ENCODE data around the gene PHKB.

The PHKB gene

GRCh38 chr16:47727131-47727530 is 266.0 kb downstream of the PHKB start:
- peaks cover 2% of the 10 kb centered on the region for H3K4me1 ChIP-seq (ENCODE audit: control insufficient read depth, insufficient read depth, low read length, poor library complexity, severe bottlenecking)
- no peak overlapping the region for H3K27ac ChIP-seq (ENCODE audit: low read depth, low read length, severe bottlenecking)
- WGBS, 2 experiments (ENCODE audit: insufficient coverage in 2 of 2), result 85 to 100% methylated on average over 3 of the region's 6 CpGs
- H3K36me3 ChIP-seq (ENCODE audit: control insufficient read depth, insufficient read depth, low read length), result no peaks in the 10 kb centered on the region
- no peak overlapping the region for H3K4me3 ChIP-seq (ENCODE audit: extremely low read depth, insufficient read depth, low read length, poor library complexity, severe bottlenecking)
- H3K9me3 ChIP-seq (ENCODE audit: control insufficient read depth, low read length), result no peaks in the 10 kb centered on the region

- H3K4me1 ChIP-seq (ENCODE audit: control insufficient read depth, insufficient read depth, low read length, poor library complexity, severe bottlenecking), result peaks cover 13% of the 10 kb centered on the region
- H3K9me3 ChIP-seq (ENCODE audit: control insufficient read depth, low read length), result no peaks in the 10 kb centered on the region
- H3K4me3 ChIP-seq (ENCODE audit: extremely low read depth, insufficient read depth, low read length, poor library complexity, severe bottlenecking), result no peak overlapping the region
- 85 to 93% methylated on average over 3 of the region's 3 CpGs for WGBS, 2 experiments (ENCODE audit: insufficient coverage in 2 of 2)
- H3K27ac ChIP-seq (ENCODE audit: low read depth, low read length, severe bottlenecking), result no peak overlapping the region
- H3K36me3 ChIP-seq (ENCODE audit: control insufficient read depth, insufficient read depth, low read length), result no peaks in the 10 kb centered on the region
These were observed 267.1 kb downstream of the PHKB start for GRCh38 chr16:47728205-47728604.

- no peaks in the 10 kb centered on the region for H3K36me3 ChIP-seq (ENCODE audit: control insufficient read depth, insufficient read depth, low read length)
- no peak overlapping the region for H3K27ac ChIP-seq (ENCODE audit: low read depth, low read length, severe bottlenecking)
- WGBS, 2 experiments (ENCODE audit: insufficient coverage in 2 of 2), result 80 to 100% methylated on average over 1 to 2 of the region's 12 CpGs
- H3K9me3 ChIP-seq (ENCODE audit: control insufficient read depth, low read length), result no peaks in the 10 kb centered on the region
- H3K4me1 ChIP-seq (ENCODE audit: control insufficient read depth, insufficient read depth, low read length, poor library complexity, severe bottlenecking), result peaks cover 20% of the 10 kb centered on the region
- H3K4me3 ChIP-seq (ENCODE audit: extremely low read depth, insufficient read depth, low read length, poor library complexity, severe bottlenecking), result no peak overlapping the region
These were observed 268.6 kb downstream of the PHKB start for GRCh38 chr16:47729701-47730100.

GRCh38 chr16:47731252-47731651 is 270.1 kb downstream of the PHKB start:
- 89 to 100% methylated on average over 1 of the region's 2 CpGs for WGBS, 2 experiments (ENCODE audit: insufficient coverage in 2 of 2)
- no peak overlapping the region for H3K27ac ChIP-seq (ENCODE audit: low read depth, low read length, severe bottlenecking)
- no peaks in the 10 kb centered on the region for H3K36me3 ChIP-seq (ENCODE audit: control insufficient read depth, insufficient read depth, low read length)
- peaks cover 20% of the 10 kb centered on the region for H3K4me1 ChIP-seq (ENCODE audit: control insufficient read depth, insufficient read depth, low read length, poor library complexity, severe bottlenecking)
- no peaks in the 10 kb centered on the region for H3K9me3 ChIP-seq (ENCODE audit: control insufficient read depth, low read length)
- H3K4me3 ChIP-seq (ENCODE audit: extremely low read depth, insufficient read depth, low read length, poor library complexity, severe bottlenecking), result no peak overlapping the region

GRCh38 chr16:47732122-47732521 is 271.0 kb downstream of the PHKB start:
- WGBS, 2 experiments (ENCODE audit: insufficient coverage in 2 of 2), result no CpG with 5 or more reads among the region's 3 CpGs
- no peak overlapping the region for H3K27ac ChIP-seq (ENCODE audit: low read depth, low read length, severe bottlenecking)
- no peaks in the 10 kb centered on the region for H3K9me3 ChIP-seq (ENCODE audit: control insufficient read depth, low read length)
- peaks cover 20% of the 10 kb centered on the region for H3K4me1 ChIP-seq (ENCODE audit: control insufficient read depth, insufficient read depth, low read length, poor library complexity, severe bottlenecking)
- no peaks in the 10 kb centered on the region for H3K36me3 ChIP-seq (ENCODE audit: control insufficient read depth, insufficient read depth, low read length)
- H3K4me3 ChIP-seq (ENCODE audit: extremely low read depth, insufficient read depth, low read length, poor library complexity, severe bottlenecking), result no peak overlapping the region

GRCh38 chr16:47732523-47733111 is 271.5 kb downstream of the PHKB start:
- no peak overlapping the region for H3K4me3 ChIP-seq (ENCODE audit: extremely low read depth, insufficient read depth, low read length, poor library complexity, severe bottlenecking)
- peaks cover 20% of the 10 kb centered on the region for H3K4me1 ChIP-seq (ENCODE audit: control insufficient read depth, insufficient read depth, low read length, poor library complexity, severe bottlenecking)
- no peaks in the 10 kb centered on the region for H3K36me3 ChIP-seq (ENCODE audit: control insufficient read depth, insufficient read depth, low read length)
- peak overlapping the region; percentile 64 for H3K27ac ChIP-seq (ENCODE audit: low read depth, low read length, severe bottlenecking)
- WGBS, 2 experiments (ENCODE audit: insufficient coverage in 2 of 2), result 55 to 65% methylated on average over 5 of the region's 6 CpGs
- no peaks in the 10 kb centered on the region for H3K9me3 ChIP-seq (ENCODE audit: control insufficient read depth, low read length)

- no peak overlapping the region for H3K27ac ChIP-seq (ENCODE audit: low read depth, low read length, severe bottlenecking)
- 82 to 94% methylated on average over 2 to 4 of the region's 6 CpGs for WGBS, 2 experiments (ENCODE audit: insufficient coverage in 2 of 2)
- H3K4me1 ChIP-seq (ENCODE audit: control insufficient read depth, insufficient read depth, low read length, poor library complexity, severe bottlenecking), result peaks cover 20% of the 10 kb centered on the region
- H3K36me3 ChIP-seq (ENCODE audit: control insufficient read depth, insufficient read depth, low read length), result no peaks in the 10 kb centered on the region
- peaks cover 9% of the 10 kb centered on the region for H3K9me3 ChIP-seq (ENCODE audit: control insufficient read depth, low read length)
- H3K4me3 ChIP-seq (ENCODE audit: extremely low read depth, insufficient read depth, low read length, poor library complexity, severe bottlenecking), result no peak overlapping the region
These were observed 273.1 kb downstream of the PHKB start for GRCh38 chr16:47734081-47734857.

- H3K9me3 ChIP-seq (ENCODE audit: control insufficient read depth, low read length), result peaks cover 14% of the 10 kb centered on the region
- H3K4me1 ChIP-seq (ENCODE audit: control insufficient read depth, insufficient read depth, low read length, poor library complexity, severe bottlenecking), result peaks cover 20% of the 10 kb centered on the region
- H3K27ac ChIP-seq (ENCODE audit: low read depth, low read length, severe bottlenecking), result no peak overlapping the region
- H3K4me3 ChIP-seq (ENCODE audit: extremely low read depth, insufficient read depth, low read length, poor library complexity, severe bottlenecking), result no peak overlapping the region
- 88 to 93% methylated on average over 2 to 4 of the region's 4 CpGs for WGBS, 2 experiments (ENCODE audit: insufficient coverage in 2 of 2)
- no peaks in the 10 kb centered on the region for H3K36me3 ChIP-seq (ENCODE audit: control insufficient read depth, insufficient read depth, low read length)
These were observed 274.0 kb downstream of the PHKB start for GRCh38 chr16:47734987-47735594.

GRCh38 chr16:47750371-47750770 is 289.2 kb downstream of the PHKB start:
- H3K9me3 ChIP-seq (ENCODE audit: control insufficient read depth, low read length), result no peaks in the 10 kb centered on the region
- no peaks in the 10 kb centered on the region for H3K36me3 ChIP-seq (ENCODE audit: control insufficient read depth, insufficient read depth, low read length)
- no peaks in the 10 kb centered on the region for H3K4me1 ChIP-seq (ENCODE audit: control insufficient read depth, insufficient read depth, low read length, poor library complexity, severe bottlenecking)
- no peak overlapping the region for H3K27ac ChIP-seq (ENCODE audit: low read depth, low read length, severe bottlenecking)
- no peak overlapping the region for H3K4me3 ChIP-seq (ENCODE audit: extremely low read depth, insufficient read depth, low read length, poor library complexity, severe bottlenecking)
- WGBS, 2 experiments (ENCODE audit: insufficient coverage in 2 of 2), result 82 to 100% methylated on average over 1 to 2 of the region's 3 CpGs
